H1 (cell line): ENCODE measurements around the gene MYO16.

ENCODE experiments used
- CBX8 ChIP-seq: fragments of 300-800, 300-1000 bp; sonication (generic); IDR thresholded peaks from 2 replicates; pipeline ENCODE4 v1.7.1; 2016; ENCODE audit warnings: low read depth, low read length, borderline replicate concordance
- CEBPB ChIP-seq: IDR thresholded peaks from 2 replicates; pipeline ENCODE4 v1.6.1; 2012; ENCODE audit warnings: low read depth, low read length
- CTCF ChIP-seq, 3 experiments: IDR thresholded peaks; 1 replicate in 2 of 3; 2 replicates in 1 of 3; pipeline versions ENCODE4 v1.5.1 to v1.6.1; 2011; ENCODE audit warnings: low read length in 3 of 3, mild to moderate bottlenecking in 3 of 3, inconsistent platforms in 2 of 3, low read depth in 1 of 3, moderate library complexity in 1 of 3; ENCODE audit not compliant: insufficient read depth in 1 of 3; ENCODE audit errors: control extremely low read depth in 1 of 3
- EP300 ChIP-seq, 2 experiments: IDR thresholded peaks; 1 replicate in 1 of 2; 2 replicates in 1 of 2; pipeline ENCODE4 v1.6.1; 2011 to 2012; ENCODE audit warnings: low read depth in 2 of 2, low read length in 2 of 2, mild to moderate bottlenecking in 2 of 2, borderline replicate concordance in 1 of 2, inconsistent platforms in 1 of 2, moderate library complexity in 1 of 2
- EZH2 ChIP-seq: fragments of 200-600 bp; sonication (generic); IDR thresholded peaks from 2 replicates; pipeline ENCODE4 v1.7.1; 2012; ENCODE audit warnings: low read depth, mild to moderate bottlenecking, moderate library complexity, low read length, inconsistent platforms; ENCODE audit not compliant: severe bottlenecking
- GTF2F1 ChIP-seq: IDR thresholded peaks from 2 replicates; pipeline ENCODE4 v1.6.1; 2012; ENCODE audit warnings: low read depth, low read length, improper control_type of control experiment, borderline replicate concordance
- JUN ChIP-seq: IDR thresholded peaks from 2 replicates; pipeline ENCODE4 v1.6.1; 2011; ENCODE audit warnings: low read depth, mild to moderate bottlenecking, improper control_type of control experiment, low read length
- MAX ChIP-seq: IDR thresholded peaks from 2 replicates; pipeline ENCODE4 v1.6.1; 2012; ENCODE audit warnings: inconsistent platforms
- POLR2A ChIP-seq, 2 experiments: IDR thresholded peaks; 1 replicate in 1 of 2; 2 replicates in 1 of 2; pipeline ENCODE4 v1.6.1; 2011; ENCODE audit warnings: low read depth in 2 of 2, low read length in 2 of 2, mild to moderate bottlenecking in 2 of 2; ENCODE audit errors: control extremely low read depth in 1 of 2
- POLR2AphosphoS5 ChIP-seq: IDR thresholded peaks from 2 replicates; pipeline ENCODE4 v1.6.1; 2011; ENCODE audit warnings: low read depth, low read length
- SRF ChIP-seq: IDR thresholded peaks from 2 replicates; pipeline ENCODE4 v1.6.1; 2011; ENCODE audit warnings: mild to moderate bottlenecking, low read depth, low read length, moderate library complexity
- SUZ12 ChIP-seq: fragments of 200-600 bp; sonication (generic); IDR thresholded peaks from 2 replicates; pipeline ENCODE4 v1.6.1; 2012; ENCODE audit warnings: mild to moderate bottlenecking, inconsistent platforms, low read length, moderate library complexity, mixed read lengths
- TAF1 ChIP-seq: IDR thresholded peaks from 2 replicates; pipeline ENCODE4 v1.6.1; 2011; ENCODE audit warnings: mild to moderate bottlenecking, low read depth, low read length

DNA sequence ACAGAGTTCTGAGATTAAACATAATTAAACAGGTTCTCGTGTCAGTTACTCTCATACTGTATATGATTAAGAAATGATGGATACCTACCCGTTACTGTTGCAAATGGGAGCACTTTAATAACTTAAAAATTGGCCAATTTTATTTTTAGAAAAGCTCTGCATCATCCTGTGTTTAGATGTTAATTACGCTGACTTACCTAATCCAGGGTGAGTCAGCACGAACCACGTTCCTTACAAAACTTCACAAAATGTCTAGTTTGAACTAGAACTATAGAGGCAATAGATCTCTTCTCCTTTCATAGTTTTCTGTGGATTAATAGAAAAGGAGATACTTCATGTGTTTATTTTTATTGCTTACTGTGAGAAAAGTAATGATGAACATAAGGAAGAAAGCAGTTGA is 363.9 kb downstream of the MYO16 start:
- no peak for TF ChIP-seq CTCF (IDR thresholded peaks at IDR 0.05; ENCODE audit: control extremely low read depth in 1 of 3, insufficient read depth in 1 of 3, low read depth in 1 of 3, low read length in 3 of 3)
- TF ChIP-seq CEBPB, result no peak
- no peak for TF ChIP-seq EZH2
- no peak for TF ChIP-seq MAX
- no peak for TF ChIP-seq SUZ12
- TF ChIP-seq EP300 (IDR thresholded peaks at IDR 0.05; ENCODE audit: borderline replicate concordance in 1 of 2, low read depth in 2 of 2, low read length in 2 of 2), result no peak
- no peak for TF ChIP-seq SRF
- no peak for TF ChIP-seq GTF2F1
- no peak for TF ChIP-seq POLR2A (IDR thresholded peaks at IDR 0.05; ENCODE audit: control extremely low read depth in 1 of 2, low read depth in 2 of 2, low read length in 2 of 2)
- no peak for TF ChIP-seq TAF1
- TF ChIP-seq POLR2AphosphoS5, result no peak
- TF ChIP-seq JUN, result no peak
- TF ChIP-seq CBX8, result no peak
